Measurements from ENCODE around the gene YWHAE.
"Not testable (repeated sequence)": the region's sequence is repeated elsewhere in the genome, so short reads cannot be mapped to it uniquely, and the experiment has no call there.

Gene YWHAE

GRCh38 chr17:1315409-1315808, 84.6 kb downstream of the YWHAE start:
- no peaks in the 10 kb centered on the region for H3K36me3 ChIP-seq (ENCODE audit: control insufficient read depth in 2 of 2, insufficient read depth in 2 of 2, low read length in 2 of 2)
- H3K4me3 ChIP-seq (ENCODE audit: low read length in 2 of 2) = no peak overlapping the region
- no peaks in the 10 kb centered on the region for H3K27me3 ChIP-seq (ENCODE audit: control insufficient read depth in 2 of 2, insufficient read depth in 2 of 2, low read length in 2 of 2)
- H3K9ac ChIP-seq (ENCODE audit: low read depth in 1 of 2, low read length in 2 of 2) = no peak overlapping the region
- H3K27ac ChIP-seq (ENCODE audit: low read depth in 2 of 2, low read length in 2 of 2) = no peak overlapping the region
- no peaks in the 10 kb centered on the region for H3K4me1 ChIP-seq (ENCODE audit: control insufficient read depth in 2 of 2, insufficient read depth in 2 of 2, low read length in 2 of 2)
- no peaks in the 10 kb centered on the region for H3K9me3 ChIP-seq (ENCODE audit: control insufficient read depth in 2 of 2, low read length in 2 of 2)

GRCh38 chr17:1313270-1314005, 86.6 kb downstream of the YWHAE start:
- H3K9ac ChIP-seq (ENCODE audit: low read depth in 1 of 2, low read length in 2 of 2) = no peak overlapping the region
- H3K36me3 ChIP-seq (ENCODE audit: control insufficient read depth in 2 of 2, insufficient read depth in 2 of 2, low read length in 2 of 2) = no peaks in the 10 kb centered on the region
- no peak overlapping the region for H3K27ac ChIP-seq (ENCODE audit: low read depth in 2 of 2, low read length in 2 of 2)
- no peaks in the 10 kb centered on the region for H3K9me3 ChIP-seq (ENCODE audit: control insufficient read depth in 2 of 2, low read length in 2 of 2)
- no peak overlapping the region for H3K4me3 ChIP-seq (ENCODE audit: low read length in 2 of 2)
- H3K27me3 ChIP-seq (ENCODE audit: control insufficient read depth in 2 of 2, insufficient read depth in 2 of 2, low read length in 2 of 2) = no peaks in the 10 kb centered on the region
- H3K4me1 ChIP-seq (ENCODE audit: control insufficient read depth in 2 of 2, insufficient read depth in 2 of 2, low read length in 2 of 2) = no peaks in the 10 kb centered on the region

- Histone ChIP-seq H3K9me3 (ENCODE audit: control insufficient read depth in 2 of 2, low read length in 2 of 2) (no peaks in the 10 kb centered on the region), H3K36me3 (ENCODE audit: control insufficient read depth in 2 of 2, insufficient read depth in 2 of 2, low read length in 2 of 2) (no peaks in the 10 kb centered on the region), H3K27me3 (ENCODE audit: control insufficient read depth in 2 of 2, insufficient read depth in 2 of 2, low read length in 2 of 2) (no peaks in the 10 kb centered on the region), H3K4me3 (ENCODE audit: low read length in 2 of 2) (no peak overlapping the region), H3K9ac (ENCODE audit: low read depth in 1 of 2, low read length in 2 of 2) (no peak overlapping the region), H3K27ac (ENCODE audit: low read depth in 2 of 2, low read length in 2 of 2) (no peak overlapping the region), H3K4me1 (ENCODE audit: control insufficient read depth in 2 of 2, insufficient read depth in 2 of 2, low read length in 2 of 2) (no peaks in the 10 kb centered on the region)
Observed at GRCh38 chr17:1312261-1312870, 87.7 kb downstream of the YWHAE start.

- H3K4me3 ChIP-seq (ENCODE audit: low read length in 2 of 2); H3K36me3 ChIP-seq (ENCODE audit: control insufficient read depth in 2 of 2, insufficient read depth in 2 of 2, low read length in 2 of 2); H3K27me3 ChIP-seq (ENCODE audit: control insufficient read depth in 2 of 2, insufficient read depth in 2 of 2, low read length in 2 of 2); H3K4me1 ChIP-seq (ENCODE audit: control insufficient read depth in 2 of 2, insufficient read depth in 2 of 2, low read length in 2 of 2); H3K9me3 ChIP-seq (ENCODE audit: control insufficient read depth in 2 of 2, low read length in 2 of 2); H3K27ac ChIP-seq (ENCODE audit: low read depth in 2 of 2, low read length in 2 of 2); H3K9ac ChIP-seq (ENCODE audit: low read depth in 1 of 2, low read length in 2 of 2): not testable (repeated sequence)
Observed at GRCh38 chr17:1307829-1308228, 92.2 kb downstream of the YWHAE start.

- Histone ChIP-seq H3K9ac (ENCODE audit: low read depth in 1 of 2, low read length in 2 of 2) (no peak overlapping the region), H3K9me3 (ENCODE audit: control insufficient read depth in 2 of 2, low read length in 2 of 2) (no peaks in the 10 kb centered on the region), H3K27me3 (ENCODE audit: control insufficient read depth in 2 of 2, insufficient read depth in 2 of 2, low read length in 2 of 2) (peaks cover 2 to 3% of the 10 kb centered on the region in 2 donors), H3K4me3 (ENCODE audit: low read length in 2 of 2) (no peak overlapping the region), H3K4me1 (ENCODE audit: control insufficient read depth in 2 of 2, insufficient read depth in 2 of 2, low read length in 2 of 2) (no peaks in the 10 kb centered on the region), H3K27ac (ENCODE audit: low read depth in 2 of 2, low read length in 2 of 2) (no peak overlapping the region), H3K36me3 (ENCODE audit: control insufficient read depth in 2 of 2, insufficient read depth in 2 of 2, low read length in 2 of 2) (no peaks in the 10 kb centered on the region)
Observed at GRCh38 chr17:1304962-1305563, 95.0 kb downstream of the YWHAE start.

- H3K9ac ChIP-seq (ENCODE audit: low read depth in 1 of 2, low read length in 2 of 2) = no peak overlapping the region
- H3K27me3 ChIP-seq (ENCODE audit: control insufficient read depth in 2 of 2, insufficient read depth in 2 of 2, low read length in 2 of 2) = peaks cover 5 to 8% of the 10 kb centered on the region in 2 donors
- H3K9me3 ChIP-seq (ENCODE audit: control insufficient read depth in 2 of 2, low read length in 2 of 2) = no peaks in the 10 kb centered on the region
- no peak overlapping the region for H3K27ac ChIP-seq (ENCODE audit: low read depth in 2 of 2, low read length in 2 of 2)
- no peaks in the 10 kb centered on the region for H3K36me3 ChIP-seq (ENCODE audit: control insufficient read depth in 2 of 2, insufficient read depth in 2 of 2, low read length in 2 of 2)
- no peak overlapping the region for H3K4me3 ChIP-seq (ENCODE audit: low read length in 2 of 2)
- no peaks in the 10 kb centered on the region for H3K4me1 ChIP-seq (ENCODE audit: control insufficient read depth in 2 of 2, insufficient read depth in 2 of 2, low read length in 2 of 2)
Observed at GRCh38 chr17:1304522-1304921, 95.5 kb downstream of the YWHAE start.

- H3K4me3 ChIP-seq (ENCODE audit: low read length in 2 of 2) = no peak overlapping the region
- H3K36me3 ChIP-seq (ENCODE audit: control insufficient read depth in 2 of 2, insufficient read depth in 2 of 2, low read length in 2 of 2) = no peaks in the 10 kb centered on the region
Observed at GRCh38 chr17:1302761-1303160, 97.3 kb downstream of the YWHAE start.

GRCh38 chr17:1301546-1301945, 98.5 kb downstream of the YWHAE start:
- Histone ChIP-seq H3K9ac (ENCODE audit: low read depth in 1 of 2, low read length in 2 of 2) (no peak overlapping the region), H3K9me3 (ENCODE audit: control insufficient read depth in 2 of 2, low read length in 2 of 2) (no peaks in the 10 kb centered on the region), H3K36me3 (ENCODE audit: control insufficient read depth in 2 of 2, insufficient read depth in 2 of 2, low read length in 2 of 2) (no peaks in the 10 kb centered on the region), H3K4me3 (ENCODE audit: low read length in 2 of 2) (no peak overlapping the region), H3K27ac (ENCODE audit: low read depth in 2 of 2, low read length in 2 of 2) (no peak overlapping the region), H3K27me3 (ENCODE audit: control insufficient read depth in 2 of 2, insufficient read depth in 2 of 2, low read length in 2 of 2) (peaks cover 17 to 23% of the 10 kb centered on the region in 2 donors), H3K4me1 (ENCODE audit: control insufficient read depth in 2 of 2, insufficient read depth in 2 of 2, low read length in 2 of 2) (no peaks in the 10 kb centered on the region)

More at GRCh38 chr17:1302761-1303160, 97.3 kb downstream of the YWHAE start:
- H3K4me1 ChIP-seq (ENCODE audit: control insufficient read depth in 2 of 2, insufficient read depth in 2 of 2, low read length in 2 of 2) = no peaks in the 10 kb centered on the region
- no peak overlapping the region for H3K27ac ChIP-seq (ENCODE audit: low read depth in 2 of 2, low read length in 2 of 2)
- H3K9me3 ChIP-seq (ENCODE audit: control insufficient read depth in 2 of 2, low read length in 2 of 2) = no peaks in the 10 kb centered on the region
- no peak overlapping the region for H3K9ac ChIP-seq (ENCODE audit: low read depth in 1 of 2, low read length in 2 of 2)
- H3K27me3 ChIP-seq (ENCODE audit: control insufficient read depth in 2 of 2, insufficient read depth in 2 of 2, low read length in 2 of 2) = peaks cover 12 to 20% of the 10 kb centered on the region in 2 donors

- Histone ChIP-seq H3K9ac (ENCODE audit: low read depth in 1 of 2, low read length in 2 of 2) (no peak overlapping the region), H3K27me3 (ENCODE audit: control insufficient read depth in 2 of 2, insufficient read depth in 2 of 2, low read length in 2 of 2) (peaks cover 17 to 23% of the 10 kb centered on the region in 2 donors), H3K36me3 (ENCODE audit: control insufficient read depth in 2 of 2, insufficient read depth in 2 of 2, low read length in 2 of 2) (no peaks in the 10 kb centered on the region), H3K27ac (ENCODE audit: low read depth in 2 of 2, low read length in 2 of 2) (no peak overlapping the region), H3K4me3 (ENCODE audit: low read length in 2 of 2) (no peak overlapping the region), H3K4me1 (ENCODE audit: control insufficient read depth in 2 of 2, insufficient read depth in 2 of 2, low read length in 2 of 2) (no peaks in the 10 kb centered on the region), H3K9me3 (ENCODE audit: control insufficient read depth in 2 of 2, low read length in 2 of 2) (no peaks in the 10 kb centered on the region)
Observed at GRCh38 chr17:1300371-1300905, 99.6 kb downstream of the YWHAE start.

Data from mucosa of rectum (tissue), 2 donors.